Measurements from ENCODE around the gene ITGA7. TPM values are rescaled to one million over a fixed set of nuclear protein-coding genes. Genes with fewer than 3 reads are reported as not detected.
A peak's percentile ranks its signal among the peaks of the same experiment; 100 is the strongest.

ITGA7 gene, protein sequence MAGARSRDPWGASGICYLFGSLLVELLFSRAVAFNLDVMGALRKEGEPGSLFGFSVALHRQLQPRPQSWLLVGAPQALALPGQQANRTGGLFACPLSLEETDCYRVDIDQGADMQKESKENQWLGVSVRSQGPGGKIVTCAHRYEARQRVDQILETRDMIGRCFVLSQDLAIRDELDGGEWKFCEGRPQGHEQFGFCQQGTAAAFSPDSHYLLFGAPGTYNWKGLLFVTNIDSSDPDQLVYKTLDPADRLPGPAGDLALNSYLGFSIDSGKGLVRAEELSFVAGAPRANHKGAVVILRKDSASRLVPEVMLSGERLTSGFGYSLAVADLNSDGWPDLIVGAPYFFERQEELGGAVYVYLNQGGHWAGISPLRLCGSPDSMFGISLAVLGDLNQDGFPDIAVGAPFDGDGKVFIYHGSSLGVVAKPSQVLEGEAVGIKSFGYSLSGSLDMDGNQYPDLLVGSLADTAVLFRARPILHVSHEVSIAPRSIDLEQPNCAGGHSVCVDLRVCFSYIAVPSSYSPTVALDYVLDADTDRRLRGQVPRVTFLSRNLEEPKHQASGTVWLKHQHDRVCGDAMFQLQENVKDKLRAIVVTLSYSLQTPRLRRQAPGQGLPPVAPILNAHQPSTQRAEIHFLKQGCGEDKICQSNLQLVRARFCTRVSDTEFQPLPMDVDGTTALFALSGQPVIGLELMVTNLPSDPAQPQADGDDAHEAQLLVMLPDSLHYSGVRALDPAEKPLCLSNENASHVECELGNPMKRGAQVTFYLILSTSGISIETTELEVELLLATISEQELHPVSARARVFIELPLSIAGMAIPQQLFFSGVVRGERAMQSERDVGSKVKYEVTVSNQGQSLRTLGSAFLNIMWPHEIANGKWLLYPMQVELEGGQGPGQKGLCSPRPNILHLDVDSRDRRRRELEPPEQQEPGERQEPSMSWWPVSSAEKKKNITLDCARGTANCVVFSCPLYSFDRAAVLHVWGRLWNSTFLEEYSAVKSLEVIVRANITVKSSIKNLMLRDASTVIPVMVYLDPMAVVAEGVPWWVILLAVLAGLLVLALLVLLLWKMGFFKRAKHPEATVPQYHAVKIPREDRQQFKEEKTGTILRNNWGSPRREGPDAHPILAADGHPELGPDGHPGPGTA
- 12.4 and 32.1 TPM in 2 replicates for total RNA-seq (2012; rRNA removed)

DNA sequence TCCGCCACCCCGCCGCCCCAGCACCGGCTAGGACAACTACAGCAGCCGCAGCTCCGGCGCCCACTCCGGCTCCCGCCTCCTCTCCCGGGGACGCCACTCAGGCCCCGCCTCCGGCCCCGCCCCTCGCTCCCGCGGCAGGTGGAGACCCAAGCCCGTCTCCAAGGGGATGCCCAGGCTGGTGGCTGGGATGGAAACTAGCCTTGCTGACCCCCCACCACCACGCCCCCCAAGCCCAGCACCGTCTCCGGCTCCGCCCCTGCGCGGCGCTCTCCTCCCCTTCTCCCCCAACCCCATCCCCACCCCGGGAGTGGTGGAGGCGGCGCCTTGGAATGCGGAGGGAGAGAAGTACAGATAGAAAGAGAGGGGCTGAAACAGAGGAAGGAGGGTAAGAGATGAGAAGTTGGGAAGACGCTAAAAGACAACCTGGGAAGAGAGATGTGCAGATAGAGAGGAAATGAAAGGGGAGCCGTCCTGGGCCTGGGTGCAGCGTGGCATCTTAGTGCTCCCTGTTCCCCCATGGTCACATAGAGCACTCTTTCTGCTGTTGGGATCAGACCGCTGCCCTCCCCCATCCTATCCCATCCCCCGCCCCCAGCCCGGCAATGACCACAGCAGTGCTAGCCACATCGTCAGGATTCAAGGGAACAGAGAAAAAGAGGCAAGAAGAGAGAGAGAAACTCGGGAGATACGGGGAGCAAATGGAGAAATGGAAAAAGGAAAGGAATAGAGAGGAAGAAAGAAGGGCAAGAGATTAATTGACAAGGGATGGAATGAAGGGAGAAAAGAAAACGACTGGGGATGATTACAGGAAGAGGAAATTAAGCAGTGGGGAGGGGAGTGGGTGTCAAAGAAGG is at the start of gene ITGA7:
ITGA7 (minus strand) TSS at position 64 of the 854 bp plus-strand sequence. CDS start 222 bp downstream, outside the sequence.
- no peaks in the 10 kb centered on the region for H3K27me3 ChIP-seq (ENCODE audit: control insufficient read depth, insufficient read depth, low read length)
- H3K4me2 ChIP-seq (ENCODE audit: low read length) = peak within 1 kb of the TSS; percentile 92
- peak within 1 kb of the TSS; percentile 84 for H3K4me3 ChIP-seq (ENCODE audit: low read length)
- no peaks in the 10 kb centered on the region for H3K9me3 ChIP-seq (replicated peaks; ENCODE audit: low read length)
- H3K4me1 ChIP-seq (ENCODE audit: control insufficient read depth, insufficient read depth, low read length) = peaks cover 59% of the 10 kb centered on the region
- H3K36me3 ChIP-seq (ENCODE audit: insufficient read depth, low read length) = no peaks in the 10 kb centered on the region
- peak within 1 kb of the TSS; percentile 52 for H3K9ac ChIP-seq (ENCODE audit: low read depth, low read length)

DNA sequence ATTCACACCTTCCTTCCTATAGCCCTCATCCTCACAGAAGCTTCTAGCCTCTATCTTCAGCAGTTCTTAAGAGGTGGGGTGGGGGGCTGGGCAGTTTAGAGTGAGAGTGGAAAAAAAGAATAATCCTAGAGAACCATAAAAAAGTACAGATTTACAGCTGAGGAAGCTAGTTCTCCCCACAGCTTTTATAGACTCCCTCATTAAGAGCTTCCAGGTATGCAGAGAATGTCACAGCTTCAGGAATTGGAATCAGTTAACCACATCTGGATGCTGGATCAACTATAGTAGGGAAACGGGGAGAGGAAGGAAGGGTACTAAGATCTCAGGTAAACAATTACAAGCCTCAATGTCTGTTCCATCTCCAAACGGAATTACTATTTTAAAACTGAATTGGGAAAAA is 47.5 kb upstream of the ITGA7 start:
- Histone ChIP-seq H3K9me3 (replicated peaks; ENCODE audit: low read length) (no peaks in the 10 kb centered on the region), H3K4me3 (ENCODE audit: low read length) (no peak overlapping the region), H3K27me3 (ENCODE audit: control insufficient read depth, insufficient read depth, low read length) (no peaks in the 10 kb centered on the region), H3K9ac (ENCODE audit: low read depth, low read length) (no peak overlapping the region), H3K4me2 (ENCODE audit: low read length) (no peak overlapping the region), H3K36me3 (ENCODE audit: insufficient read depth, low read length) (peaks cover 84% of the 10 kb centered on the region), H3K4me1 (ENCODE audit: control insufficient read depth, insufficient read depth, low read length) (no peaks in the 10 kb centered on the region)

DNA sequence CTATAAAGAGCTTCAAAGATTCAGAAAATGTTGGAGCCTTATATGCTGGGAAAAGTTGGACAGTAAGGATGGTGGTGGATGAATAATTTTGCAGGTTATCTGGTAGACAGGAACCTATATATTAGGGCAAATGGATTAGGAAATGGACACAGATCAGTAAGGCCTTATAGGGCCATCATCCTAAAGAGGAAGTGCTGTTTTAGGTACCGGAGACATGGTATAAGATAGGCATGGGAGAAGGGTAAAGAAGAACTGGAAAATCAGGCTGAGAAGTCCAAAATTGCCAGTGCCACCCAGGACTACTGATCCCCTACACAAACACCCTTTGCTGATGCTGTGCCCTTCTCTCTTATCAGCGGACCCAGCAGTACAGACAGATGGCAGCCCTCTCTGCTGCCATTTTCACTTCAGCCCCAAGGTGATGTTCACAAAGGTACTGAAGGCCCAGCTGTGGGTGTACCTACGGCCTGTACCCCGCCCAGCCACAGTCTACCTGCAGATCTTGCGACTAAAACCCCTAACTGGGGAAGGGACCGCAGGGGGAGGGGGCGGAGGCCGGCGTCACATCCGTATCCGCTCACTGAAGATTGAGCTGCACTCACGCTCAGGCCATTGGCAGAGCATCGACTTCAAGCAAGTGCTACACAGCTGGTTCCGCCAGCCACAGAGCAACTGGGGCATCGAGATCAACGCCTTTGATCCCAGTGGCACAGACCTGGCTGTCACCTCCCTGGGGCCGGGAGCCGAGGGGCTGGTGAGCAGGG is 40.7 kb upstream of the ITGA7 start:
- peaks cover 19% of the 10 kb centered on the region for H3K4me1 ChIP-seq (ENCODE audit: control insufficient read depth, insufficient read depth, low read length)
- H3K27me3 ChIP-seq (ENCODE audit: control insufficient read depth, insufficient read depth, low read length) = no peaks in the 10 kb centered on the region
- H3K9me3 ChIP-seq (replicated peaks; ENCODE audit: low read length) = no peaks in the 10 kb centered on the region
- H3K4me3 ChIP-seq (ENCODE audit: low read length) = no peak overlapping the region
- no peak overlapping the region for H3K4me2 ChIP-seq (ENCODE audit: low read length)
- H3K36me3 ChIP-seq (ENCODE audit: insufficient read depth, low read length) = peaks cover 35% of the 10 kb centered on the region
- no peak overlapping the region for H3K9ac ChIP-seq (ENCODE audit: low read depth, low read length)

DNA sequence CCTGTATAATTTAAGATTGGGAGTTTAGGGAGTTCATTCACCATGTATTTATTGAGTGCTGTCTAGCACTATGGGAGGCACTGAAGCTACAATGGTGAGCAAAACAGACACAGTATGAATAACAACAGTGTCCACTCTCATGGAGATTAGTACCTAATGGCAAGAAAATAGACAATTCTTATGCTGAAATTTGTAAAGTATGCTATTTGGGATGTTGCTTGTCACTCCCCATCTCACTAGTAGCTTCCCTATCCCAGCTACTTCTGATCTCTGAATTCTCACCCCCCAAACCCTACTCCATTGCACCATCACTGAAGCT is 39.2 kb upstream of the ITGA7 start:
- Histone ChIP-seq H3K4me2 (ENCODE audit: low read length) (no peak overlapping the region), H3K4me3 (ENCODE audit: low read length) (no peak overlapping the region), H3K9ac (ENCODE audit: low read depth, low read length) (no peak overlapping the region), H3K27me3 (ENCODE audit: control insufficient read depth, insufficient read depth, low read length) (no peaks in the 10 kb centered on the region), H3K9me3 (replicated peaks; ENCODE audit: low read length) (no peaks in the 10 kb centered on the region), H3K36me3 (ENCODE audit: insufficient read depth, low read length) (peaks cover 24% of the 10 kb centered on the region), H3K4me1 (ENCODE audit: control insufficient read depth, insufficient read depth, low read length) (peaks cover 22% of the 10 kb centered on the region)

DNA sequence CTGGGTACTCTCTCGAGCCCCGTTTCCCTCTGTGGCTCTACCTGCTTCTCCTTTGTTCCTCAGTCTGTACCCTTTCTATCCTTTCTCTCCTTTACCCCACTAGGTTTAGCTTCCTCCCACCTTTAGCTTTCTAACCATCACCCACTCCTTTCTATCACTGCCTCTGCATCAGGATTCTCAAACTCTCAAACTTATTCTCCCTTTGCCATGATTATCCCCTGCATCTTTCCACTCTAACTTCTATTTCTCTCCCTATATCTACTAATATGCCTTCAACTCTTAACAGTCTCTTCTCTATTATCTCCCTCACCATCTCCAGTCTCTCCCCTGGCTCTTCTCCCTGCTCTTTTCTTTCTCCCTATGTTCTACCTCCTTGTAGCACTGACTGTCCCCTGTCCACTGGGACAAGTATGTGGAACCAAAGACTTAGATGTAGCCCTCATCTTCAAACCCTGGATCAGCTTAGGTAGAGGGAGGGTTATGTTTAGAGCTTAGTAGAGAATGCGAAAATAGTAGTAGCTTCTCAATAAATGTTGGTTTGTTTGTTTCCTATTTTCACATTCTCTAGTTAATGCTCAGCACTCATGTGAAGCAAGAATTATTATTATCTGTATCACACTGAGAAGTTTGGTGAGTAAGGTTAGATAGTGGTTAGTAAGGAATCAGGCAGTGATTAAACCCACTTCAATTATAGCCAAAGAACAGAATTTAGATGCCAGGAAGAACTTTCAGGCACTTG is 38.6 kb upstream of the ITGA7 start:
- H3K9ac ChIP-seq (ENCODE audit: low read depth, low read length) = no peak overlapping the region
- no peak overlapping the region for H3K4me2 ChIP-seq (ENCODE audit: low read length)
- H3K4me1 ChIP-seq (ENCODE audit: control insufficient read depth, insufficient read depth, low read length) = peaks cover 22% of the 10 kb centered on the region
- no peak overlapping the region for H3K4me3 ChIP-seq (ENCODE audit: low read length)
- H3K27me3 ChIP-seq (ENCODE audit: control insufficient read depth, insufficient read depth, low read length) = no peaks in the 10 kb centered on the region
- H3K9me3 ChIP-seq (replicated peaks; ENCODE audit: low read length) = no peaks in the 10 kb centered on the region
- H3K36me3 ChIP-seq (ENCODE audit: insufficient read depth, low read length) = peaks cover 21% of the 10 kb centered on the region

DNA sequence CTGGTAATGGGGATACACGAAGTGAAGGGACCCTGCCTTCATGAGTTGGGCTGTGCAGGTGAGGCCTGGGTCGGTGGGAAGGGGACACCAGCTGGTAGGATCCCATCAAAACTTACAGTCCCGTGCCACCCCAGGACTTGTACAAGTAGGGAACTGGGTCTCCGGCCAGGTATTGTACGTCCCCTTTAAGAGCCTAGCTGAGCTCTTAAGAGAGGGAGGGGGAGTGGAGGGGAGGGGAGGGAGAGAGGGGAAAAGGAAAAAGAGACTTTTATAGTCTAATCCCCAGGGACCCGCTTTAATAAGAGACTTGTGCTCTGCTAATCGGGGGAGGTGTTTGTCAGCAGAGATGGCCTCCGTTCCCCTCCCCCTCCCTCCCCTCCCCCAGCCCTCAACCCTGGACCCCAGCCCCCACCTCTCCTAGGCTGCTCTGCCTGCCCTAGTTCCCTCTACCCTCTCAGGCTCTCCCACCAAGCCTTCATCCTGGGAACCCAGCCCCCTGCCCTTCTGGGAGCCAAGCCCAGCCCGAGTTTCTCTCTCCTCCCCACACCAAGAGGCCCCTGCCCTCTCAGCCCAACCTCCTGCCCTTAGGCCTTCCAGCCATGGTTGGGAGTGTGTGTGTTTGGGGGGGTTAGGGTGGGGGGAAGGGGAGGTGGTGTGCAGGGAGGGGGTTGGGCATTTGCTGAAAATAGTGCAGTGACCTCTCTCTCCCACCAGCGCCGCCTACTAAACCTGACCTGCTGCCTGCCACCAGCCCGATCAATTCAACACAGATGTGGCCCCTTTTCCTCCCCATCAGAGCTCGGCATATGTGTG is 37.9 kb upstream of the ITGA7 start:
- peak overlapping the region; percentile 33 for H3K4me3 ChIP-seq (ENCODE audit: low read length)
- no peaks in the 10 kb centered on the region for H3K27me3 ChIP-seq (ENCODE audit: control insufficient read depth, insufficient read depth, low read length)

DNA sequence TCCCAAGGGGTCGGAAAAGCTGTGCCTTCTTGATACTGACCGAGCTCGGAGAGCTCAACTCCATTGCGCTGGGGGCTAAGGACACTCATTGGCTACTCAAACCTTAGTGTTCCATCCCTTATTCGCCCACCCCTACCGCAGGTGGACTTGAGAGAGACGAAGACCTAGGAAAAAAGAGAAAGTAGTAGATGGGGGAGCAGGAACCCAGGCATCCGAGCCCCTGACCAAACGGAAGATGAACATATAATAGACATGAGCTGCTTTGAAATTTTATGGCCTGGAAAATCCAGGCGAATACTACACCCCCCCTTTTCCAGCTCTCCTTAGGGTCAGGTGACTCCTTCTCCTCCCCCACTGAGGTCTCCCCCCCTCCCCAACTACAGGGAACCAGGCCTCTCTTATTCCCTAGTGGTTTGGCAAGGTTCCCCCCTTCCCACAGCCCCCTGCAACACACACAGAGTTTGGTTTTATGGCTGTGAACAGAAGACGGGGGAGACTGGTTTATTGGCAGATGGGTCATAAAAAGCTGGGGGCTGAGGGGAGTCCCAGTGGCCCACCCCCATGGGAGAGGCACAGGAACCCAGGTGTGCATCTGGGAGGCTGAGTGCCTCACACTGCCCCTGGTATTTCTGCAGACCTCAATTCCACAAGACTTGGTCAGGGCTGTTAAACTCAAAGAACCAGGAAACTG is 36.8 kb upstream of the ITGA7 start:
- H3K4me1 ChIP-seq (ENCODE audit: control insufficient read depth, insufficient read depth, low read length) = peaks cover 22% of the 10 kb centered on the region
- H3K9ac ChIP-seq (ENCODE audit: low read depth, low read length) = peak overlapping the region; percentile 67
- H3K4me3 ChIP-seq (ENCODE audit: low read length) = peak overlapping the region; percentile 93
- H3K4me2 ChIP-seq (ENCODE audit: low read length) = peak overlapping the region; percentile 97
- no peaks in the 10 kb centered on the region for H3K27me3 ChIP-seq (ENCODE audit: control insufficient read depth, insufficient read depth, low read length)
- no peaks in the 10 kb centered on the region for H3K9me3 ChIP-seq (replicated peaks; ENCODE audit: low read length)
- H3K36me3 ChIP-seq (ENCODE audit: insufficient read depth, low read length) = peaks cover 9% of the 10 kb centered on the region

More for the DNA sequence above, 37.9 kb upstream of the ITGA7 start:
- peak overlapping the region; percentile 97 for H3K4me2 ChIP-seq (ENCODE audit: low read length)
- no peaks in the 10 kb centered on the region for H3K9me3 ChIP-seq (replicated peaks; ENCODE audit: low read length)
- peaks cover 13% of the 10 kb centered on the region for H3K36me3 ChIP-seq (ENCODE audit: insufficient read depth, low read length)
- H3K4me1 ChIP-seq (ENCODE audit: control insufficient read depth, insufficient read depth, low read length) = peaks cover 22% of the 10 kb centered on the region
- no peak overlapping the region for H3K9ac ChIP-seq (ENCODE audit: low read depth, low read length)

DNA sequence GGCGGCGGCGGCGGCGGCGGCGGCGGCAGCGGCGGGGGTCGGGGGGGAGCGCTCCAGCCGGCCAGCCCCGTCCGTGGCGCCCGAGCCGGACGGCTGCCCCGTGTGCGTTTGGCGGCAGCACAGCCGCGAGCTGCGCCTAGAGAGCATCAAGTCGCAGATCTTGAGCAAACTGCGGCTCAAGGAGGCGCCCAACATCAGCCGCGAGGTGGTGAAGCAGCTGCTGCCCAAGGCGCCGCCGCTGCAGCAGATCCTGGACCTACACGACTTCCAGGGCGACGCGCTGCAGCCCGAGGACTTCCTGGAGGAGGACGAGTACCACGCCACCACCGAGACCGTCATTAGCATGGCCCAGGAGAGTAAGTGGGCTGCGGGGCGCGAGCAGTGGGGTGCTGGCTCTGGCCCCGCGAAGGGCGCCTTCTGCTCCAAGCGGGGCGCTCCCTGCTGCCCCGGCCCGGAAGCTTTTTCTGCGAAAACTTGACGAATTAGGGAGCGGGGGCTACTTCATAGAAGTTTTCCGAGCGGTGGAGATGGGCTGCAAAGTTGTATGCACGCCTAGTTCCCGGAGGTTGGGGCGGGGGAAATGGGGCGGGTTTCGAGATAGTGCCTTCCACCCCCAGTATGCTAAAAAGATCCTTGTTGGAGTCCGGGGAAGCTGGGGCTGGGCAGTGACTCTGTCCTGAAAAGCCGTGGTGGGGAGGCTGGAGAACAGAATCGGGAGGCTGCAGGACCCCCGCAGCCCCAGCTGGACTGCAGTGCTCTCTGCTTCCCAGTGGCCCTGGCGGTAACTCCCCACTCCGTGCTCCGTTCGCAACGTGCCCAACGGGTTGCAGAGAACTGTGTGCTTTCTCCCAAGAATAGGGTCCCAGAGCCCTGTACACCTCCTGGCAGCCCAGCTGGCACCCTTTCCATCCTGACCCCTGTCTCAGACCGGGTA is 36.0 kb upstream of the ITGA7 start:
- Histone ChIP-seq H3K27me3 (ENCODE audit: control insufficient read depth, insufficient read depth, low read length) (no peaks in the 10 kb centered on the region), H3K4me3 (ENCODE audit: low read length) (peak overlapping the region; percentile 93), H3K4me1 (ENCODE audit: control insufficient read depth, insufficient read depth, low read length) (peaks cover 22% of the 10 kb centered on the region)

More for the DNA sequence above, 36.0 kb upstream of the ITGA7 start:
- Histone ChIP-seq H3K9me3 (replicated peaks; ENCODE audit: low read length) (no peaks in the 10 kb centered on the region), H3K36me3 (ENCODE audit: insufficient read depth, low read length) (peaks cover 1% of the 10 kb centered on the region), H3K9ac (ENCODE audit: low read depth, low read length) (peak overlapping the region; percentile 67), H3K4me2 (ENCODE audit: low read length) (peak overlapping the region; percentile 97)

Measured in skeletal muscle satellite cell (primary cell).